ENCODE measurements around the gene NIT1. TPM values are rescaled to one million over a fixed set of nuclear protein-coding genes. Genes with fewer than 3 reads are reported as not detected.
A peak's percentile ranks its signal among the peaks of the same experiment; 100 is the strongest.

The NIT1 gene
- total RNA-seq, 3 donors from 2014 or later: 36.3 to 44.5 (median 37.0) TPM

DNA sequence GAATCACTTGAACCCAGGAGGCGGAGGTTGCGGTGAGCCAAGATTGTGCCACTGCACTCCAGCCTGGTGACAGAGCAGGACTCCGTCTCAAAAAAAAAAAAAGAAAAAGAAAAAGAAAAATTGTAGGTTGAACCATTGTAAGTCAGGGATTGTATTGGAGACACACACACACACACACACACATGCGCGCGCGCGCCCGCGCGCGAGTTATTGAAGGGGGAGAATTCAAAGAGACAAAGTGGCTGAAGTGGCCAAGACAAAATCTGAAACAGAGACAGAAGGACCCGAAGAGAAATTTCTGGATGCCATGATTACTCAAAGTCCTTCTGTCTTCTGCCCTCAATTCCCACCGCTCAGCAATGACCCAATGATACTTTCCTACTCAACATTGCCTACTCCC, 23.4 kb upstream of the NIT1 start:
- no peaks in the 10 kb centered on the region for H3K36me3 ChIP-seq
- no peak overlapping the region for H3K27ac ChIP-seq
- DNase-seq (ENCODE audit: low spot score in 2 of 2): peak in 1 of 2 donors; percentile 16
- no peaks in the 10 kb centered on the region for H3K9me3 ChIP-seq
- intact Hi-C loops (cut with DNase I; ENCODE audit: low total_unique reads): no loop called here
- peaks cover 0 to 3% of the 10 kb centered on the region in 2 donors for H3K4me1 ChIP-seq
- no peak for TF ChIP-seq POLR2AphosphoS5 (IDR thresholded peaks at IDR 0.05)
- TF ChIP-seq POLR2A (IDR thresholded peaks at IDR 0.05): no peak
- TF ChIP-seq, protein P1, sequence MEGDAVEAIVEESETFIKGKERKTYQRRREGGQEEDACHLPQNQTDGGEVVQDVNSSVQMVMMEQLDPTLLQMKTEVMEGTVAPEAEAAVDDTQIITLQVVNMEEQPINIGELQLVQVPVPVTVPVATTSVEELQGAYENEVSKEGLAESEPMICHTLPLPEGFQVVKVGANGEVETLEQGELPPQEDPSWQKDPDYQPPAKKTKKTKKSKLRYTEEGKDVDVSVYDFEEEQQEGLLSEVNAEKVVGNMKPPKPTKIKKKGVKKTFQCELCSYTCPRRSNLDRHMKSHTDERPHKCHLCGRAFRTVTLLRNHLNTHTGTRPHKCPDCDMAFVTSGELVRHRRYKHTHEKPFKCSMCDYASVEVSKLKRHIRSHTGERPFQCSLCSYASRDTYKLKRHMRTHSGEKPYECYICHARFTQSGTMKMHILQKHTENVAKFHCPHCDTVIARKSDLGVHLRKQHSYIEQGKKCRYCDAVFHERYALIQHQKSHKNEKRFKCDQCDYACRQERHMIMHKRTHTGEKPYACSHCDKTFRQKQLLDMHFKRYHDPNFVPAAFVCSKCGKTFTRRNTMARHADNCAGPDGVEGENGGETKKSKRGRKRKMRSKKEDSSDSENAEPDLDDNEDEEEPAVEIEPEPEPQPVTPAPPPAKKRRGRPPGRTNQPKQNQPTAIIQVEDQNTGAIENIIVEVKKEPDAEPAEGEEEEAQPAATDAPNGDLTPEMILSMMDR (IDR thresholded peaks at IDR 0.05): no peak
- H3K4me3 ChIP-seq: no peak overlapping the region
- no peaks in the 10 kb centered on the region for H3K27me3 ChIP-seq

DNA sequence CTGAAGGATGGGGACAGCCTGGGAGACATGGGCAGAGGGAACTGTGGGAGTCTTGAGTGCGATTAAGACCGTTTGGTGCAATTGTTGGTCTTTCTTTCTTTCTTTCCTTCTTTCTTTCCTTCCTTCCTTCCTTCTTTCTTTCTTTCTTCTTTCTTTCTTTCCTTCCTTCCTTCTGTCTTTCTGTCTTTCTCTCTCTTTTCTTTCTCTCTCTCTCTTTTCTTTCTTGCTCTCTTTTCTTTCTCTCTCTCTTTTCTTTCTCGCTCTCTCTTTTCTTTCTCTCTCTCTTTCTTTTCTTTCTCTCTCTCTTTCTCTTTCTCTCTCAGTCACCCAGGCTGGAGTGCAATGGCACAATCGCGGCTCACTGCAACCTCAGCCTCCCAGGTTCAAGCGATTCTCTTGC, 22.7 kb upstream of the NIT1 start:
- H3K36me3 ChIP-seq: no peaks in the 10 kb centered on the region
- no peaks in the 10 kb centered on the region for H3K27me3 ChIP-seq
- H3K4me3 ChIP-seq: no peak overlapping the region
- no peak for DNase-seq (ENCODE audit: low spot score in 2 of 2)
- TF ChIP-seq POLR2AphosphoS5 (IDR thresholded peaks at IDR 0.05): no peak
- TF ChIP-seq POLR2A (IDR thresholded peaks at IDR 0.05): no peak
- TF ChIP-seq, protein P1 (IDR thresholded peaks at IDR 0.05): no peak
- intact Hi-C loops (cut with DNase I; ENCODE audit: low total_unique reads): no loop called here
- peaks cover 0 to 3% of the 10 kb centered on the region in 2 donors for H3K4me1 ChIP-seq
- no peak overlapping the region for H3K27ac ChIP-seq
- no peaks in the 10 kb centered on the region for H3K9me3 ChIP-seq

DNA sequence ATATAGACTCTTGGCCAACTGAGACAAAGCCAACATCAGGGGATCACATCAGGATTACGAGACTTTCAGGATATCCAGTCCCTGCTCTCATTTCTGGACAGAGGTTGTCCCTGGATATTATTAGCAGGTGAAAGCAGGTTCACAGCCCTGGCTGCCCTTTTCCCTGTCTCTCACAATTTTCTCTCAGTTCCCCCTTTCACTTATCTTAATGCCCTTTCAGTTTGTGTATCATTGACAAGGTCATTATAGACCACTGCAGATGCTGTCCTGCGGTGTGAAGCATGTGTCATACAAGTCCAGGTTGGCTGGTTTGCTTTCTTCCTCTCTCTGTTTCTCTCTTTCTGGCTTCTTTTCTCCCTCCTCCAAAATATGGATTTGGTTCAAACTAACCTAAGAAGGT, 21.9 kb upstream of the NIT1 start:
- intact Hi-C loops (cut with DNase I; ENCODE audit: low total_unique reads): no loop called here

DNA sequence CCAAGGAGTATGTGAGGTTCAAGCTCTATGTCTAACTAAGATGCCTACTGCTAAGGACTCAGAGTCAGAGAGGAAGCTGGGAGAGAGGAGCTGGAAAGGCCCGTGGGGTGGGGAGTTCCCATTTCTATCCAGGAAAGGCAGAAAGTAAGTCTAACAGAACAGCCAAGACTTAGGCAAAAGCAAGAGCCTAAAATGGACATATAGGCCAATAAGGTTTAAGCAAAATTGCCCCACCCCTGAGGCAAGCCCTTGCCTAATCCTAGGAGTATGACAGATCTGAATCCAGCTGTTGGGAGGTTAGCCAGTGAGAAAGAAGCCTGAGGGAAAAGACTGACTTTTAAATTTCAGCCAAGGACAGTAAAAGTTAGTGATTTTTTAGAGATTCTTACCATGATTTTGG, 21.4 kb upstream of the NIT1 start:
- TF ChIP-seq, protein P1 (IDR thresholded peaks at IDR 0.05): no peak
- TF ChIP-seq POLR2A (IDR thresholded peaks at IDR 0.05) (no peak), POLR2AphosphoS5 (IDR thresholded peaks at IDR 0.05) (no peak)
- intact Hi-C loops (cut with DNase I; ENCODE audit: low total_unique reads): no loop called here
- peak; percentile 17 to 22 for DNase-seq (ENCODE audit: low spot score in 2 of 2)
- H3K9me3 ChIP-seq: no peaks in the 10 kb centered on the region
- H3K27ac ChIP-seq: peak overlapping the region; percentile 16 to 70
- no peaks in the 10 kb centered on the region for H3K36me3 ChIP-seq
- H3K4me1 ChIP-seq: peaks cover 0 to 3% of the 10 kb centered on the region in 2 donors
- no peaks in the 10 kb centered on the region for H3K27me3 ChIP-seq
- H3K4me3 ChIP-seq: no peak overlapping the region

More for the DNA sequence above, 21.9 kb upstream of the NIT1 start:
- Histone ChIP-seq H3K4me1 (peaks cover 0 to 3% of the 10 kb centered on the region in 2 donors), H3K27ac (peak overlapping the region in 1 of 2 donors; percentile 70), H3K36me3 (no peaks in the 10 kb centered on the region), H3K27me3 (no peaks in the 10 kb centered on the region), H3K4me3 (no peak overlapping the region), H3K9me3 (no peaks in the 10 kb centered on the region)
- TF ChIP-seq POLR2AphosphoS5 (IDR thresholded peaks at IDR 0.05): no peak
- DNase-seq (ENCODE audit: low spot score in 2 of 2): peak in 1 of 2 donors; percentile 9

DNA sequence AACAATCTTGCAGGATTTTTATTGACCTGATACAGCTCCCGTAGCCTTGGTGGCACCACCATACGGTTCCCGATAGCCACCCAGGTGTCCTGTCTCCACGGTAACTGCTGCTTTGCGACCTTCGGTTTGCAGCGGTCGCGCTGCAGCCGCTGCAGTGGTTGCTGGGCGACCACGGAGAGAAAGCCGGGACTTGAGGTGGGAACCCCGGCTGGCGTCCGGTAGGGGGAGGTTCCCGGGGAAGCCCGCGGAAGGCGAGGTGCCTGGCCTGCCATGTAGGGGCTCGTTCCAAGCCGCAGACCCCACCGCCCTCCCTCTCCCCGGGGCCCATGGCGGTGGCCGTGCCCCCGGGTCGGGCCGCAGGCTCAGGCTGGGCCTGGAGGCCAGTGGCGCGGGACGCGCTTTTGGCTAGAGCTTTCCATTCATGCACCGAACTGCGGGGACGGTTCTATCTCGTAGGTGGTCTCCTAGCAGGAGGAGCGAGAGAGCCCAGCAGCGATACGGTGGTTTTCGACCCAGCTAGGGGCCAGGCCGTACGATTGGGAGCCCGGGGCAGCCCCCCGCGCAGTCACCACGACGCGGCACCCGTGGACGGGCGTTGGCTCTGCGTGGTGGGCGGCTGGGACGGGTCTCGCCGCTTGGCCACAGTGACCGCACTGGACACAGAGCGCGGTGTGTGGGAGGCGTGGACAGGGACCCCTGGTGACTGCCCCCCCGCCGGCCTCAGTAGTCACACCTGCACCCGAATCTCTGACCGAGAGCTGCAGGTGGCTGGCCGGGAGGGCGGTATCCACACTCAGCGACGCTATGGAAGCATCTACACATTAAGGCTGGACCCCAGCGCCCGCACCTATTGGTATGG, 19.5 kb upstream of the NIT1 start, which contains the start of gene KLHDC9:
Gene KLHDC9 (plus strand): TSS at position 152 of the 859 bp plus-strand sequence. CDS start 175 bp downstream, at position 327.
- Histone ChIP-seq H3K4me3 (peak within 1 kb of the TSS; percentile 58 to 80 (median 71)), H3K27me3 (no peaks in the 10 kb centered on the region), H3K36me3 (no peaks in the 10 kb centered on the region), H3K9me3 (no peaks in the 10 kb centered on the region), H3K27ac (peak within 1 kb of the TSS; percentile 70 to 82), H3K4me1 (peaks cover 0 to 3% of the 10 kb centered on the region in 2 donors)
- TF ChIP-seq, protein P1 (IDR thresholded peaks at IDR 0.05): no peak
- no peak for TF ChIP-seq POLR2A (IDR thresholded peaks at IDR 0.05)
- TF ChIP-seq POLR2AphosphoS5 (IDR thresholded peaks at IDR 0.05): no peak
- intact Hi-C loops (cut with DNase I; ENCODE audit: low total_unique reads): no loop called here
- DNase-seq (ENCODE audit: low spot score in 2 of 2): peak; percentile 80 to 82

Measured in breast epithelium (tissue), 4 donors.